ENCODE results near the gene UST.

- TF ChIP-seq POLR2A (IDR thresholded peaks at IDR 0.05) (no peak), CTCF (IDR thresholded peaks at IDR 0.05) (no peak)
These were observed 30.0 kb upstream of the UST start for GRCh38 chr6:148716811-148717210.
